OCI-LY3 (cell line): ENCODE measurements around the gene HS3ST2.

Source experiments
- H2AFZ ChIP-seq: fragments of 200-600, 300-600 bp; shearing (Covaris generic); 2 replicates; pipeline ENCODE4 v1.6.0; 2014; ENCODE audit warnings: antibody characterized with exemption, low read depth, low read length
- H3K27ac ChIP-seq: fragments of 200-600, 300-600 bp; sonication (generic); 2 replicates; pipeline ENCODE4 v1.5.1; 2014; ENCODE audit warnings: mild to moderate bottlenecking, low read length, moderate library complexity, mixed read lengths
- H3K27me3 ChIP-seq: fragments of 200-600, 300-600 bp; sonication (generic); 2 replicates; pipeline ENCODE4 v1.6.1; 2014; ENCODE audit warnings: low read depth, low read length, mixed read lengths
- H3K36me3 ChIP-seq: fragments of 200-600, 300-600 bp; sonication (generic); replicated peaks from 2 replicates; pipeline ENCODE3; 2014; ENCODE audit warnings: low read depth, low read length, mixed read lengths
- H3K4me1 ChIP-seq: fragments of 300-600, 200-600 bp; sonication (generic); 2 replicates; pipeline ENCODE4 v1.6.1; 2014; ENCODE audit warnings: low read length, mixed read lengths
- H3K4me2 ChIP-seq: fragments of 200-600, 300-600 bp; sonication (generic); 2 replicates; pipeline ENCODE4 v1.6.1; 2014; ENCODE audit warnings: low read length, mixed read lengths
- H3K4me3 ChIP-seq: fragments of 300-600, 200-600 bp; sonication (generic); 2 replicates; pipeline ENCODE4 v1.5.1; 2014; ENCODE audit warnings: antibody characterized with exemption, mild to moderate bottlenecking, low read length, moderate library complexity
- H3K79me2 ChIP-seq: fragments of 300-600, 200-600 bp; shearing (Covaris generic); 2 replicates; pipeline ENCODE4 v1.6.1; 2014; ENCODE audit warnings: mild to moderate bottlenecking, low read length, mixed read lengths
- H3K9ac ChIP-seq: fragments of 300-600, 200-600 bp; shearing (Covaris generic); 2 replicates; pipeline ENCODE4 v1.6.0; 2014; ENCODE audit warnings: mild to moderate bottlenecking, low read length, moderate library complexity
- H3K9me3 ChIP-seq: fragments of 200-600, 300-600 bp; shearing (Covaris generic); 2 replicates; pipeline ENCODE4 v1.6.1; 2014; ENCODE audit warnings: low read length, mixed read lengths; ENCODE audit not compliant: insufficient read depth
- H4K20me1 ChIP-seq: fragments of 200-600, 300-600 bp; sonication (generic); 2 replicates; pipeline ENCODE4 v1.6.1; 2016; ENCODE audit warnings: low read length, mixed read lengths; ENCODE audit not compliant: insufficient read depth
- EZH2phosphoT487 ChIP-seq: fragments of 200-600 bp; shearing (Covaris generic); IDR thresholded peaks from 2 replicates; pipeline ENCODE4 v1.6.1; 2018; ENCODE audit warnings: antibody characterized with exemption, mixed run types, low read depth
- TF ChIP-seq, protein P1 (sequence below): fragments of 200-600, 300-600 bp; sonication (generic); IDR thresholded peaks from 2 replicates; pipeline ENCODE4 v1.5.1; 2014; ENCODE audit warnings: antibody characterized with exemption, low read length, low read depth

HS3ST2 gene

DNA sequence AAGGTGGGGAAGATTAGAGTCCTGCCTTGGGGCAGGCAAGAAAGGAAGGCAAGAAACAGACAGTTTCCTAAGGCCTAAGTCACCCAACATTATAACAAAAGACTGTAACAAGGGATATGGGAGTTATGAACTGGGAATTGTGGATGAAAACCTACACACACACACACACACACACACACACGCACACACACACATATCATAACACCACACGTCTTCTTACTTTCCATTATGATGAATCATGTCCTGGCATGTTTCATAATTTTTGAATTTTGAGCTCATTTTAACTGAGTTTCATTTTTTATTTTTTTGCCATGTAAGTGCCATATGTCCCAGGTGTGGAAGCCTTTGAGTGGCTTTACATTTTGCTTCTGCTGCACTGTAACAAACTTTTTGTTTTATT, 29.9 kb downstream of the HS3ST2 start:
- Histone ChIP-seq H3K9me3 (no peaks in the 10 kb centered on the region), H3K4me1 (no peaks in the 10 kb centered on the region), H3K9ac (no peak overlapping the region), H3K36me3 (no peaks in the 10 kb centered on the region), H3K79me2 (no peaks in the 10 kb centered on the region), H2AFZ (no peak overlapping the region), H3K4me3 (no peak overlapping the region), H4K20me1 (no peaks in the 10 kb centered on the region), H3K27ac (no peak overlapping the region), H3K4me2 (no peak overlapping the region), H3K27me3 (peaks cover 22% of the 10 kb centered on the region)
- no peak for TF ChIP-seq EZH2phosphoT487
- TF ChIP-seq, protein P1, sequence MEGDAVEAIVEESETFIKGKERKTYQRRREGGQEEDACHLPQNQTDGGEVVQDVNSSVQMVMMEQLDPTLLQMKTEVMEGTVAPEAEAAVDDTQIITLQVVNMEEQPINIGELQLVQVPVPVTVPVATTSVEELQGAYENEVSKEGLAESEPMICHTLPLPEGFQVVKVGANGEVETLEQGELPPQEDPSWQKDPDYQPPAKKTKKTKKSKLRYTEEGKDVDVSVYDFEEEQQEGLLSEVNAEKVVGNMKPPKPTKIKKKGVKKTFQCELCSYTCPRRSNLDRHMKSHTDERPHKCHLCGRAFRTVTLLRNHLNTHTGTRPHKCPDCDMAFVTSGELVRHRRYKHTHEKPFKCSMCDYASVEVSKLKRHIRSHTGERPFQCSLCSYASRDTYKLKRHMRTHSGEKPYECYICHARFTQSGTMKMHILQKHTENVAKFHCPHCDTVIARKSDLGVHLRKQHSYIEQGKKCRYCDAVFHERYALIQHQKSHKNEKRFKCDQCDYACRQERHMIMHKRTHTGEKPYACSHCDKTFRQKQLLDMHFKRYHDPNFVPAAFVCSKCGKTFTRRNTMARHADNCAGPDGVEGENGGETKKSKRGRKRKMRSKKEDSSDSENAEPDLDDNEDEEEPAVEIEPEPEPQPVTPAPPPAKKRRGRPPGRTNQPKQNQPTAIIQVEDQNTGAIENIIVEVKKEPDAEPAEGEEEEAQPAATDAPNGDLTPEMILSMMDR = no peak

DNA sequence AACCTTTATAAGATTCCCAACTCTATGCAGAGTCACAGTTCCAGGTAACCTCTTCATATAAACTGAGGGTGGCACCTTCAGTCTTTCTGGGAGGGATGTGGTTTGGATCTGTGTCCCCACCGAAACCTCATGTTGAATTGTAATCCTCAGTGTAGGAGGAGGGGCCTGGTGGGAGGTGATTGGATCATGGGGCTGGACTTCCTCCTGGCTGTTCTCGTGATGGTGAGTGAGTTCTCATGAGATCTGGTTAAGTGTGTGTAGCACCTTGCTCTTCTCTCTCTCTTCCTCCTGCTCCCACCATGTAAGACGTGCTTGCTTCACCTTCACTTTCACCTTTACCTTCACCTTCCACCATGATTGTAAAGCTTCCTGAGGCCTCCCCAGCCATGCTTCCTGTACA, 30.5 kb downstream of the HS3ST2 start:
- H3K9me3 ChIP-seq = no peaks in the 10 kb centered on the region
- no peak overlapping the region for H3K27ac ChIP-seq
- H3K4me2 ChIP-seq = no peak overlapping the region
- H3K4me3 ChIP-seq = no peak overlapping the region
- H3K27me3 ChIP-seq = peaks cover 22% of the 10 kb centered on the region
- no peaks in the 10 kb centered on the region for H3K79me2 ChIP-seq
- no peaks in the 10 kb centered on the region for H4K20me1 ChIP-seq
- H2AFZ ChIP-seq = no peak overlapping the region
- no peaks in the 10 kb centered on the region for H3K4me1 ChIP-seq
- no peaks in the 10 kb centered on the region for H3K36me3 ChIP-seq
- H3K9ac ChIP-seq = no peak overlapping the region
- TF ChIP-seq, protein P1 = no peak
- TF ChIP-seq EZH2phosphoT487 = no peak

DNA sequence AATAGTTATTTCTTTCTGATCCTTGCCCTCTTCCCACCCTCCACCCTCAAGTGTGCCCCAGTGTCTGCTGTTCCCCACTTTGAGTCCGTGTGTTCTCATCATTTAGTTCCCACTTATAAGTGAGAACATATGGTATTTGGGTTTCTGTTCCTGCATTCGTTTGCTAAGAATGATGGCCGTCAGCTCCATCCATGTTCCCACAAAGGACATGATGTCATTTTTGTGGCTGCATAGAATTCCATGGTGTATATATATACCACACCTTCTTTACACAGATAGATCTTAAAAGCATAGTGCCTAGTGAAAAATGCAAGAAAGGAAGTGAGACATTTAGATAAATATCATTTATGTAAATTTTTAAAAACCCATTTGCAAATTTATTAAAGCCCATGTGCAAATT, 33.1 kb downstream of the HS3ST2 start:
- TF ChIP-seq, protein P1 = no peak
- Histone ChIP-seq H3K4me1 (no peaks in the 10 kb centered on the region), H3K36me3 (no peaks in the 10 kb centered on the region), H3K79me2 (no peaks in the 10 kb centered on the region), H2AFZ (no peak overlapping the region), H3K9me3 (no peaks in the 10 kb centered on the region), H3K4me2 (no peak overlapping the region), H3K4me3 (no peak overlapping the region), H3K27me3 (peaks cover 26% of the 10 kb centered on the region), H4K20me1 (no peaks in the 10 kb centered on the region), H3K9ac (no peak overlapping the region), H3K27ac (no peak overlapping the region)

DNA sequence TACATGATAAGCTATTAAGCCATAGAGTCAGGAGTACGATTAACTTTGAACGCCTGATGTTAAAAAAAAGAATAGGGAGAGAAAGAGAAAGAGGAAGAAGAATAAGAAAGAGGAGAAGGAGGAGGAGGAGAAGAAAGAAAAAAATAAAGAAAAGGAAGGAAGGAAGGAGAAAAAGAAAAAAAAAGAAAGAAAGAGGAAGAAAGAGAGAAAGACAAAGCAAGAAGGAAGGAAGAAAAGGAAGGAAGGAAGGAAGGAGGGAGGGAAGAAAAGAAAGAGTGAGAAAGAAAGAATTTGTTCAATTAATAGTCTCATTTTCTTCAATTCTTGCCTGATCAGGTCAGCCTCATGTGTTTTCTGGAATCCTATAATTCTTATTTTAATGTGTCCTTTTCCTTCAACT, 33.7 kb downstream of the HS3ST2 start:
- no peaks in the 10 kb centered on the region for H3K4me1 ChIP-seq

More for the DNA sequence above, 33.7 kb downstream of the HS3ST2 start:
- no peaks in the 10 kb centered on the region for H4K20me1 ChIP-seq
- no peak overlapping the region for H3K27ac ChIP-seq
- H3K36me3 ChIP-seq = no peaks in the 10 kb centered on the region
- H3K79me2 ChIP-seq = no peaks in the 10 kb centered on the region
- no peak for TF ChIP-seq EZH2phosphoT487
- TF ChIP-seq, protein P1 = no peak
- H3K4me2 ChIP-seq = no peak overlapping the region
- H2AFZ ChIP-seq = no peak overlapping the region
- H3K9ac ChIP-seq = no peak overlapping the region
- peaks cover 29% of the 10 kb centered on the region for H3K27me3 ChIP-seq
- H3K9me3 ChIP-seq = no peaks in the 10 kb centered on the region
- H3K4me3 ChIP-seq = no peak overlapping the region
